HFF-Myc (cell line): Measurements from ENCODE around the gene PDIA5.

Source experiments
- DNase-seq: peaks from one replicate; pipeline ENCODE4 v3.0.0-alpha.2; 2011; ENCODE audit warnings: low read depth; ENCODE audit errors: extremely low read depth
- H3K4me3 ChIP-seq: replicated peaks from 2 replicates; pipeline ENCODE4 v1.5.1; 2011; ENCODE audit warnings: low read depth, mild to moderate bottlenecking, control low read depth, low read length
- TF ChIP-seq, protein P1 (sequence below): IDR thresholded peaks from 2 replicates; pipeline ENCODE4 v1.5.1; 2012; ENCODE audit warnings: mild to moderate bottlenecking, low read depth, low read length, control low read depth; ENCODE audit errors: missing control alignments

Gene PDIA5

DNA sequence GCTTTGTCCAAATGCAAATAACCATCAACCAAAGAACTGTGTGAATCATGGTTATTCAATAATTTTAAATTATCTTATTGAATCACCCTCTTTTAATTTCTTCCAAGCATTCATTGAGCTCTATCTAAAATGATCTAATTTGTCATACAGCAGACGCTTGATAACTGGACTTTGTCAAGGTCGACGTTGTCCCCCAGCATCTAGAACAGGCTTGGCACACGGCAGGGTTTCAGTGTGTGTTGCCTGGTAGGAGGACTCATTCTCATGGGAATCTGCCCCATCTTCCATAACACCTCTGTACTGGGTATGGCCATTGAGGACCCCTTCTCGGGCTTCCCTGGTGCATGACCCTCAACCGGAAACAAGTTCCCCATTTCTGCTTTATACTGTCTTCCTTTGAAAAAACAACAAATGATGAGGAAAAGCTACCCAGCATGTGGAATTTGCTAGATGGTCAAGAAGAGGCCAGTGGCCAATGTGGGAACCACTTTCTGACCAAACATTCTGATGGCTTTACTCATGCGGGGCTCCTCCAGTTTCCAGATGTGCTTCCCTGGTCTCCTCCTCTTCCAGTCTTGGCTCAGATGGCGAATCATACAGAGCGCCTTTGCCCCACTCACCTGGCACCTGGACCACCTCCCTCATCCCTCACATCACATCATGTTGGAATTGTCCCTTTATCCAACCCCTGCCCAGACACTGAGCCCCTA, 93.3 kb downstream of the PDIA5 start:
- DNase-seq: no peak
- TF ChIP-seq, protein P1, sequence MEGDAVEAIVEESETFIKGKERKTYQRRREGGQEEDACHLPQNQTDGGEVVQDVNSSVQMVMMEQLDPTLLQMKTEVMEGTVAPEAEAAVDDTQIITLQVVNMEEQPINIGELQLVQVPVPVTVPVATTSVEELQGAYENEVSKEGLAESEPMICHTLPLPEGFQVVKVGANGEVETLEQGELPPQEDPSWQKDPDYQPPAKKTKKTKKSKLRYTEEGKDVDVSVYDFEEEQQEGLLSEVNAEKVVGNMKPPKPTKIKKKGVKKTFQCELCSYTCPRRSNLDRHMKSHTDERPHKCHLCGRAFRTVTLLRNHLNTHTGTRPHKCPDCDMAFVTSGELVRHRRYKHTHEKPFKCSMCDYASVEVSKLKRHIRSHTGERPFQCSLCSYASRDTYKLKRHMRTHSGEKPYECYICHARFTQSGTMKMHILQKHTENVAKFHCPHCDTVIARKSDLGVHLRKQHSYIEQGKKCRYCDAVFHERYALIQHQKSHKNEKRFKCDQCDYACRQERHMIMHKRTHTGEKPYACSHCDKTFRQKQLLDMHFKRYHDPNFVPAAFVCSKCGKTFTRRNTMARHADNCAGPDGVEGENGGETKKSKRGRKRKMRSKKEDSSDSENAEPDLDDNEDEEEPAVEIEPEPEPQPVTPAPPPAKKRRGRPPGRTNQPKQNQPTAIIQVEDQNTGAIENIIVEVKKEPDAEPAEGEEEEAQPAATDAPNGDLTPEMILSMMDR: no peak
- H3K4me3 ChIP-seq: no peak overlapping the region

DNA sequence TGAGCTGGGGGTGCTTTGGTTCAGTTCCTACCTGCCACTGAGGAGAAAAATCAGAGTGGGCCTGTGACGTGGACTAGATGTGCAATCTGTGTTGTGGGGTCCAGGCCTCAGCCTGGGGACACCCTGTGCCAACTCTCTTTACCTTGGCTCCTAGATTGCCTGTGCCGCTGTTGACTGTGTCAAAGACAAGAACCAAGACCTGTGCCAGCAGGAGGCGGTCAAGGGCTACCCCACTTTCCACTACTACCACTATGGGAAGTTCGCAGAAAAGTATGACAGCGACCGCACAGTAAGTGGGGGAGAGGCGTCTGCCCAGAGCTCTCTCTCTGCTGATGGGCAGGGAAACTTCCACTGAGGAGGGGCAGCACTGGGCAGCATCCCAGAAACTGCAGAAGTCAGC, 94.3 kb downstream of the PDIA5 start:
- TF ChIP-seq, protein P1: peak; percentile 21
- no peak overlapping the region for H3K4me3 ChIP-seq
- no peak for DNase-seq

DNA sequence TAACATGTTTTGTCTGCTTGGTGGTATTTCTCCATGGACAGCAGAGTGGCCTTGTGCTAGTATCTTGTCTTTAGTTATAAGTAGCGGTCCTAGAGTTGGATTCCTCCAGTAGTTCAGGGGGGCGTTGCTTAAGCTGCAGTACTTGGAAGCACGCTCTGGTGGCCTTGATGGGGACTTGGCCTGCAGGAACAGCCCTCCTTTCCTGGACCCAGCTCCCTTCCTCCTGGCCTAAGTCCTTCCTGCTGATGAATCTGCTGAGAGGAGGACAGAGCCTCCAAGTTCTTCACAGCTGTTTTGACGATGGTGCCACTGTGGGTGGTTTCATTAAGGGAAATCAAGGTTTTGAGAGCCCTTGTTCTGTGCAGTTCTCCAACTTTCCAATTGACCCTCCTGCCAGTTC, 96.3 kb downstream of the PDIA5 start:
- TF ChIP-seq, protein P1: no peak

DNA sequence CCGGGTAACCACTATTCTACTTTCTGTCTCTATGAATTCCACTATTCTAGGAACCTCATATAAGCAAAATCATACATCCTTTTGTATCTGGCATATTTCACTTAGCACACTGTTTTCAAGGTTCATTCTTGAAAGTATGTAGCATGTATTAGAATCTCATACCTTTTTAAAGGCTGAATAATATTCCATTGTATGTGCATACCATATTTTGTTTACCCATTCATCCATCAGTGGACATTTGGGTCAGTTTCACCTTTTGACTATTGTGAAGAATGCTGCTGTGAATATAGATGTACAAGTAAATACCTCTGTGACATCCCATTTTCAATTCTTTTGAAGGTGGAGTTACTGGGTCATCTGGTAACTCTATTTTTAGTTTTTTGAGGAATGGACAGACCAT, 98.3 kb downstream of the PDIA5 start:
- DNase-seq: no peak
- H3K4me3 ChIP-seq: no peak overlapping the region

More for the DNA sequence above, 96.3 kb downstream of the PDIA5 start:
- no peak overlapping the region for H3K4me3 ChIP-seq
- no peak for DNase-seq

DNA sequence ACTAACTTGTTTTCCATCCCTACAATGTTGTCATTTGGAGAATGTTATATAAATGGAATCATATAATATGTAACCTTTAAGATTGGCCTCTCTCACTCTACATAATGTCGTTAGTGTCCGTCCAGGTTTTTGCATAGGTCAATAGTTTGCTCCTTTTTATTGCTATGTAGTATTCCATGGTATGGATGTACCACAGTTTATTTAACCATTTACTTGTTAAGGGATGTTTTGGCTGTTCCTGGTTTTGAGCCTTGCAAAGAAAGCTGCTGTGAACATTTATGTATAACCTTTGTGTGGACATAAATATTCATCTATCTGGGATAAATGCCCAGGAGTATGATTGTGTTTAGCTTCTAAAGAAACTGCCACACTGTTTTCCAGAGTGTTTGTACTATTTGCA, 100.9 kb downstream of the PDIA5 start:
- H3K4me3 ChIP-seq: no peak overlapping the region
- DNase-seq: no peak
- TF ChIP-seq, protein P1: no peak

More for the DNA sequence above, 98.3 kb downstream of the PDIA5 start:
- TF ChIP-seq, protein P1: no peak

DNA sequence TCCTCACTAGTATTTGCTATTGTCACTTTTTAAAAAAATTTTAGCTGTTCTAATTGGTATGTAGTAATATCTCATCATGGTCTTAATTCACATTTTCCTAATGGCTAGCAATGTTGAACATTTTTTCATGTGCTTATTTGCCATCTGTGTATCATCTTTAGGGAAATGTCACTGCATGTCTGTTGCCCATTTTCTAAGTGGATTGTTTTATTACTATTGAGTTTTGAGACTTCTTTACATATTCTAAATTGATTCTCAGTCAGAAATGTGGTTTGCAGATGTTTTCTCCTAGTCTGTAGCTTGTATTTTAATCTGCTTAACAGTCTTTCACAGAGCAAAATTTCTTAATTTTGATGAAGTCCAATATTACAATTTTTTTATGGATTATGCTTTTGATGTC, 101.3 kb downstream of the PDIA5 start:
- TF ChIP-seq, protein P1: no peak
- no peak overlapping the region for H3K4me3 ChIP-seq
- no peak for DNase-seq

DNA sequence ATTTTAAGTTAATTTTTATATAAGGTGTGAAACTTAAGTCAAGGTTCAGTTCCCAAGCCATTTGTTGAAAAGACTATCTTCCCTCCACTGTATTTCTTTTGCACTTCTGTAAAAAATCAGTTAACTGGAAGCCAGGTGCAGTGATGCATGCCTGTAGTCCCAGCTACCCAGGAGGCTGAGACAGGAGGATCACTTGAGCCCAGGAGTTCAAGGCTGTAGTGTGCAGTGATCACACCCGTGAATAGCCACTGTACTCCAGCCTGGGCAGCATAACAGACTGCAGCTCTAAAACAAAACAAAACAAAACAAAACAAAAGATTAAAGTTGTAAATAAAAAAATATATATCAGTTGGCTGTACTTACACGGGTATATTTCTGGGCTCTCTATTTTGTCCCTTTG, 101.8 kb downstream of the PDIA5 start:
- TF ChIP-seq, protein P1: no peak
- no peak overlapping the region for H3K4me3 ChIP-seq
- no peak for DNase-seq
